ENCODE results near the gene NEMF. TPM values are rescaled to one million over a fixed set of nuclear protein-coding genes. Genes with fewer than 3 reads are reported as not detected.
"Not testable (repeated sequence)": the region's sequence is repeated elsewhere in the genome, so short reads cannot be mapped to it uniquely, and the experiment has no call there.

Gene NEMF
- total RNA-seq, 2 experiments from 2014 or later = 62.4 to 97.9 TPM

- CTCF ChIA-PET = interaction anchor here (0.6 to 4.4 kb wide), 14 partner anchors 10 to 357 kb away, joined by 3 to 36 read pairs (median 4); partner anchors contain the start of genes DNAAF2, KLHDC1, MGAT2 and NEMF
- DNase-seq (no peak), ATAC-seq (no peak)
- H3K27ac Mint-ChIP-seq = peak overlapping the region; percentile 98
- intact Hi-C loops (cut with DNase I, micrococcal nuclease) = loop anchor here (1.0 to 10.0 kb wide), 5 partner anchors 74 to 768 kb away; partner anchors contain the start of genes KLHDC1 (in 2 of the 2), NEMF (in 1 of the 2) and VCPKMT (in 1 of the 2)
- peak overlapping the region; percentile 96 for H3K4me3 Mint-ChIP-seq
- no peaks in the 10 kb centered on the region for H3K27me3 Mint-ChIP-seq
- POLR2A ChIA-PET = interaction anchor here (0.6 to 2.8 kb wide), 7 partner anchors 40 to 146 kb away, joined by 6 to 28 read pairs (median 10); partner anchors contain the start of genes KLHDC1, MGAT2, POLE2 and RPL36AL
- peaks cover 3% of the 10 kb centered on the region for H3K36me3 Mint-ChIP-seq (ENCODE audit: low read depth)
- H3K9me3 Mint-ChIP-seq (ENCODE audit: low read depth) = no peaks in the 10 kb centered on the region
- H3K4me1 Mint-ChIP-seq = peaks cover 30% of the 10 kb centered on the region
Measured at GRCh38 chr14:49766839-49767238, 85.7 kb downstream of the NEMF start.

GRCh38 chr14:49761839-49762551 lies 90.6 kb downstream of the NEMF start:
- CTCF ChIA-PET = no interaction called here
- no peak for DNase-seq

GRCh38 chr14:49755378-49755777 lies 97.2 kb downstream of the NEMF start:
- ChIA-PET POLR2A (no interaction called here), CTCF (no interaction called here)

More at GRCh38 chr14:49761839-49762551, 90.6 kb downstream of the NEMF start:
- Mint-ChIP-seq H3K9me3 (ENCODE audit: low read depth) (no peaks in the 10 kb centered on the region), H3K27ac (no peak overlapping the region), H3K4me1 (peaks cover 4% of the 10 kb centered on the region), H3K4me3 (no peak overlapping the region), H3K27me3 (no peaks in the 10 kb centered on the region), H3K36me3 (ENCODE audit: low read depth) (no peaks in the 10 kb centered on the region)
- POLR2A ChIA-PET = no interaction called here
- intact Hi-C loops (cut with DNase I, micrococcal nuclease) = loop anchor here in 1 of 2 experiments (10.0 kb wide), 1 partner anchor 353 kb away; the partner anchor contains the start of gene VCPKMT
- ATAC-seq = no peak

GRCh38 chr14:49754570-49755097 lies 98.0 kb downstream of the NEMF start:
- Mint-ChIP-seq H3K9me3 (ENCODE audit: low read depth) (peaks cover 4% of the 10 kb centered on the region), H3K27ac (no peak overlapping the region), H3K4me1 (no peaks in the 10 kb centered on the region), H3K4me3 (no peak overlapping the region), H3K27me3 (no peaks in the 10 kb centered on the region), H3K36me3 (ENCODE audit: low read depth) (peaks cover 1% of the 10 kb centered on the region)
- no peak for ATAC-seq
- CTCF ChIA-PET = no interaction called here
- POLR2A ChIA-PET = no interaction called here
- intact Hi-C loops (cut with DNase I, micrococcal nuclease) = no loop called here
- no peak for DNase-seq

More at GRCh38 chr14:49755378-49755777, 97.2 kb downstream of the NEMF start:
- Mint-ChIP-seq H3K27me3 (no peaks in the 10 kb centered on the region), H3K9me3 (ENCODE audit: low read depth) (peaks cover 4% of the 10 kb centered on the region), H3K4me3 (no peak overlapping the region), H3K27ac (no peak overlapping the region), H3K4me1 (no peaks in the 10 kb centered on the region), H3K36me3 (ENCODE audit: low read depth) (peaks cover 1% of the 10 kb centered on the region)
- intact Hi-C loops (cut with DNase I, micrococcal nuclease) = no loop called here
- DNase-seq = no peak
- ATAC-seq = no peak

- POLR2A ChIA-PET; ATAC-seq; CTCF ChIA-PET; DNase-seq; H3K27me3 Mint-ChIP-seq; intact Hi-C loops (cut with DNase I, micrococcal nuclease); H3K36me3 Mint-ChIP-seq (ENCODE audit: low read depth); H3K9me3 Mint-ChIP-seq (ENCODE audit: low read depth); H3K4me3 Mint-ChIP-seq; H3K27ac Mint-ChIP-seq; H3K4me1 Mint-ChIP-seq: not testable (repeated sequence)
Measured at GRCh38 chr14:49746476-49746875, 106.1 kb downstream of the NEMF start.

GRCh38 chr14:49745191-49745590 lies 107.4 kb downstream of the NEMF start:
- Mint-ChIP-seq H3K27ac (no peak overlapping the region), H3K4me1 (no peaks in the 10 kb centered on the region), H3K27me3 (no peaks in the 10 kb centered on the region), H3K4me3 (no peak overlapping the region), H3K36me3 (ENCODE audit: low read depth) (peaks cover 2% of the 10 kb centered on the region), H3K9me3 (ENCODE audit: low read depth) (no peaks in the 10 kb centered on the region)
- ATAC-seq (no peak), DNase-seq (no peak)
- CTCF ChIA-PET = interaction anchor here (1.0 kb wide), 1 partner anchor 16 kb away, joined by 3 read pairs; no protein-coding TSS in a partner anchor
- POLR2A ChIA-PET = no interaction called here
- intact Hi-C loops (cut with DNase I, micrococcal nuclease) = no loop called here

GRCh38 chr14:49735669-49736068 lies 116.9 kb downstream of the NEMF start:
- H3K4me3 Mint-ChIP-seq; H3K9me3 Mint-ChIP-seq (ENCODE audit: low read depth); H3K27ac Mint-ChIP-seq; DNase-seq; intact Hi-C loops (cut with DNase I, micrococcal nuclease); ATAC-seq; H3K4me1 Mint-ChIP-seq; H3K27me3 Mint-ChIP-seq; H3K36me3 Mint-ChIP-seq (ENCODE audit: low read depth): not testable (repeated sequence)
- CTCF ChIA-PET = interaction anchor here (0.5 kb wide), 1 partner anchor 78 kb away, joined by 4 read pairs; no protein-coding TSS in a partner anchor
- POLR2A ChIA-PET = interaction anchor here (0.5 kb wide), 1 partner anchor 52 kb away, joined by 3 read pairs; no protein-coding TSS in a partner anchor

- ATAC-seq = no peak
- POLR2A ChIA-PET = interaction anchor here (0.7 kb wide), 1 partner anchor 26 kb away, joined by 3 read pairs; no protein-coding TSS in a partner anchor
- no peaks in the 10 kb centered on the region for H3K27me3 Mint-ChIP-seq
- H3K4me3 Mint-ChIP-seq = no peak overlapping the region
- no peak overlapping the region for H3K27ac Mint-ChIP-seq
- intact Hi-C loops (cut with DNase I, micrococcal nuclease) = no loop called here
- no peaks in the 10 kb centered on the region for H3K9me3 Mint-ChIP-seq (ENCODE audit: low read depth)
- DNase-seq = no peak
- CTCF ChIA-PET = interaction anchor here (0.8 kb wide), 1 partner anchor 512 kb away, joined by 3 read pairs; no protein-coding TSS in a partner anchor
- H3K36me3 Mint-ChIP-seq (ENCODE audit: low read depth) = no peaks in the 10 kb centered on the region
- H3K4me1 Mint-ChIP-seq = no peaks in the 10 kb centered on the region
Measured at GRCh38 chr14:49733836-49734235, 118.8 kb downstream of the NEMF start.

GRCh38 chr14:49732896-49733295 lies 119.7 kb downstream of the NEMF start:
- no peak overlapping the region for H3K4me3 Mint-ChIP-seq
- CTCF ChIA-PET = no interaction called here
- no peaks in the 10 kb centered on the region for H3K27me3 Mint-ChIP-seq
- DNase-seq (no peak), ATAC-seq (no peak)
- no peaks in the 10 kb centered on the region for H3K9me3 Mint-ChIP-seq (ENCODE audit: low read depth)
- POLR2A ChIA-PET = no interaction called here
- no peaks in the 10 kb centered on the region for H3K4me1 Mint-ChIP-seq
- no peak overlapping the region for H3K27ac Mint-ChIP-seq
- no peaks in the 10 kb centered on the region for H3K36me3 Mint-ChIP-seq (ENCODE audit: low read depth)
- intact Hi-C loops (cut with DNase I, micrococcal nuclease) = no loop called here

Other genes starting within 250 kb of the NEMF start
- gene RPL36AL, start 232.2 kb downstream of the NEMF start, total RNA-seq = 100 to 1,000 TPM; 272 to 309 TPM
- gene MGAT2, start 232.0 kb downstream of the NEMF start, total RNA-seq = 10 to 100 TPM; 23.8 to 32.2 TPM
- 1 to 10 TPM; 7.8 to 9.2 TPM for gene DNAAF2, start 217.5 kb downstream of the NEMF start, total RNA-seq
- 10 to 100 TPM; 43.0 to 46.5 TPM for gene POLE2, start 164.6 kb downstream of the NEMF start, total RNA-seq
- gene KLHDC1, start 159.7 kb downstream of the NEMF start, total RNA-seq = 1 to 10 TPM in 1 of 2 experiments, under 1 TPM in 1; 0.81 to 1.3 TPM
- 10 to 100 TPM; 16.0 to 22.4 TPM for gene KLHDC2, start 84.6 kb downstream of the NEMF start, total RNA-seq
- 100 to 1,000 TPM; 172 to 181 TPM for gene ARF6, start 40.3 kb upstream of the NEMF start, total RNA-seq